B cell (primary cell): ENCODE measurements around the gene SAP30. TPM values are rescaled to one million over a fixed set of nuclear protein-coding genes. Genes with fewer than 3 reads are reported as not detected.
A peak's percentile ranks its signal among the peaks of the same experiment; 100 is the strongest.

Experiments
- ATAC-seq: fragments of 200-7000 bp; cut with Tn5 transposase; one replicate; pipeline ENCODE4 v1.10.0; 2021; ENCODE audit warnings: low read depth, mild to moderate bottlenecking, moderate number of reproducible peaks, moderate library complexity
- CTCF ChIA-PET: fragments of 350-600 bp; sonication (Branson Sonifier 250); formaldehyde crosslinking; loops from one replicate; lab custom pipeline; 2021; ENCODE audit warnings: antibody characterized with exemption, inconsistent platforms; lab: Charles Lee
- POLR2A ChIA-PET: fragments of 350-600 bp; sonication (Branson Sonifier 250); formaldehyde crosslinking; loops from one replicate; lab custom pipeline; 2021; ENCODE audit warnings: antibody characterized with exemption; lab: Charles Lee
- DNase-seq: peaks from one replicate; pipeline ENCODE4 v3.0.0; 2013
- H2AFZ ChIP-seq: 2 replicates; pipeline ENCODE4 v1.6.1; 2012; ENCODE audit warnings: mild to moderate bottlenecking, low read depth, low read length; ENCODE audit not compliant: insufficient read depth, poor library complexity, severe bottlenecking
- H3K27ac ChIP-seq, 2 donors: 1 replicate in 1 of 2; 2 replicates in 1 of 2; pipeline ENCODE4 v1.5.1; 2012 to 2013; ENCODE audit warnings: low read length in 2 of 2, mild to moderate bottlenecking in 2 of 2, moderate library complexity in 1 of 2
- H3K27me3 ChIP-seq, 4 experiments: fragments of 200-600 bp in 1 of 4; sonication (generic) in 1 of 4; replicated peaks in 1 of 4; 1 replicate in 2 of 4; 2 replicates in 2 of 4; pipeline versions ENCODE4 v1.6.1 to v1.7.0; 2013 to 2016; ENCODE audit warnings: low read length in 3 of 4, mild to moderate bottlenecking in 2 of 4, mixed read lengths in 1 of 4, moderate library complexity in 1 of 4; ENCODE audit not compliant: insufficient read depth in 4 of 4, control insufficient read depth in 3 of 4; ENCODE audit errors: control extremely low read depth in 1 of 4
- H3K36me3 ChIP-seq, 2 experiments: replicated peaks in 1 of 2; 1 replicate in 1 of 2; 2 replicates in 1 of 2; pipeline versions ENCODE4 v1.6.1 to v1.7.1; 2013; ENCODE audit warnings: low read length in 1 of 2; ENCODE audit not compliant: insufficient read depth in 2 of 2, control insufficient read depth in 1 of 2; ENCODE audit errors: control extremely low read depth in 1 of 2, extremely low read depth in 1 of 2
- H3K4me1 ChIP-seq, 2 donors: fragments of 200-600 bp in 1 of 2; sonication (generic) in 1 of 2; 1 replicate in 1 of 2; 2 replicates in 1 of 2; pipeline versions ENCODE4 v1.5.1 to v1.6.1; 2013 to 2017; ENCODE audit warnings: low read length in 2 of 2; ENCODE audit not compliant: control insufficient read depth in 2 of 2, insufficient read depth in 2 of 2
- H3K4me2 ChIP-seq: replicated peaks from 2 replicates; pipeline ENCODE3; 2012; ENCODE audit warnings: mild to moderate bottlenecking, low read depth, low read length; ENCODE audit not compliant: poor library complexity, severe bottlenecking
- H3K4me3 ChIP-seq, 5 experiments: fragments of 200-600 bp in 1 of 5; sonication (generic) in 1 of 5; 1 replicate in 3 of 5; 2 replicates in 2 of 5; pipeline versions ENCODE4 v1.5.1 to v1.7.0; 2011 to 2016; ENCODE audit warnings: low read length in 4 of 5, mild to moderate bottlenecking in 4 of 5, low read depth in 2 of 5, control low read depth in 1 of 5, moderate library complexity in 1 of 5; ENCODE audit not compliant: insufficient read depth in 1 of 5; ENCODE audit errors: control extremely low read depth in 1 of 5, extremely low read depth in 1 of 5
- H3K79me2 ChIP-seq: fragments of 200-600 bp; sonication (generic); one replicate; pipeline ENCODE4 v1.6.0; 2016; ENCODE audit warnings: low read length; ENCODE audit not compliant: control insufficient read depth, insufficient read depth
- H3K9ac ChIP-seq: fragments of 200-600 bp; sonication (generic); 2 replicates; pipeline ENCODE4 v1.6.1; 2017; ENCODE audit warnings: mild to moderate bottlenecking, low read length, moderate library complexity
- H3K9me3 ChIP-seq, 3 donors: one replicate each; pipeline versions ENCODE4 v1.6.1 to v1.7.1; 2013; ENCODE audit warnings: low read length in 2 of 3; ENCODE audit not compliant: control insufficient read depth in 2 of 3, insufficient read depth in 1 of 3; ENCODE audit errors: control extremely low read depth in 1 of 3
- H4K20me1 ChIP-seq: 2 replicates; pipeline ENCODE4 v1.6.0; 2012; ENCODE audit warnings: mild to moderate bottlenecking, low read length; ENCODE audit not compliant: insufficient read depth, control insufficient read depth, poor library complexity, severe bottlenecking
- H3K27ac Mint-ChIP-seq: one replicate; pipeline ENCODE4 v1.8.0; 2021; ENCODE audit warnings: mixed read lengths
- H3K27me3 Mint-ChIP-seq: one replicate; pipeline ENCODE4 v1.8.0; 2021; ENCODE audit warnings: mixed read lengths
- H3K4me1 Mint-ChIP-seq: one replicate; pipeline ENCODE4 v1.8.0; 2021; ENCODE audit warnings: mixed read lengths
- H3K4me3 Mint-ChIP-seq: one replicate; pipeline ENCODE4 v1.8.0; 2021; ENCODE audit warnings: mixed read lengths
- H3K9me3 Mint-ChIP-seq: one replicate; pipeline ENCODE4 v1.8.0; 2022; ENCODE audit warnings: mixed read lengths; ENCODE audit not compliant: insufficient read depth
- CTCF ChIP-seq: fragments of 200-600 bp; IDR thresholded peaks from one replicate; pipeline ENCODE4 v1.8.0; 2022; ENCODE audit warnings: antibody characterized with exemption, mild to moderate bottlenecking
- EZH2 ChIP-seq: IDR thresholded peaks from 2 replicates; pipeline ENCODE4 v1.6.1; 2012; ENCODE audit warnings: borderline replicate concordance, low read depth, mild to moderate bottlenecking, moderate library complexity, low read length; ENCODE audit not compliant: insufficient read depth, poor library complexity, severe bottlenecking
- WGBS: methylation state at CpG from one replicate; pipeline ENCODE4 v1.1.5; 2013; ENCODE audit warnings: missing lambda C conversion rate; ENCODE audit not compliant: insufficient coverage; 5-methylcytosine and 5-hydroxymethylcytosine counted together
- intact Hi-C: fragments of 100-400 bp; cut with micrococcal nuclease; formaldehyde crosslinking; loops from one replicate; pipeline ENCODE4 v1.10.0; 2022
- polyA plus RNA-seq: library from polyadenylated mRNA; depleted of rRNA; stranded (reverse); fragments of >200 nt; gene quantifications from 2 replicates; pipeline ENCODE4 v1.2.3, GENCODE V29; 2012
- total RNA-seq, 2 donors: library from RNA; stranded (reverse); fragments of 120-200 nt in 1 of 2; gene quantifications; 1 replicate in 1 of 2; 2 replicates in 1 of 2; pipeline versions ENCODE4 v1.2.3 to v1.2.4, GENCODE V29; 2013 to 2022

The SAP30 gene
- total and polyA plus RNA-seq, 2 donors (not counting 1 experiment from before 2014, with no cell fraction given), result 2.5 to 3.5 TPM

- WGBS, result no CpG with 5 or more reads among the region's 2 CpGs
- ChIA-PET CTCF (interaction anchor here (1.0 to 6.2 kb wide), 4 partner anchors 10 to 88 kb away, joined by 3 to 39 read pairs (median 6); no protein-coding TSS in a partner anchor), POLR2A (interaction anchor here (6.3 kb wide), 1 partner anchor 40 kb away, joined by 134 read pairs; the partner anchor contains the start of gene SAP30)
- ATAC-seq (no peak), DNase-seq (no peak)
- H3K27ac Mint-ChIP-seq, result no peak overlapping the region
- H3K4me1 Mint-ChIP-seq, result peaks cover 29% of the 10 kb centered on the region
- no peak for TF ChIP-seq EZH2
- TF ChIP-seq CTCF, result no peak
- Histone ChIP-seq H3K4me1 (peaks cover 16 to 18% of the 10 kb centered on the region in 2 donors), H4K20me1 (no peaks in the 10 kb centered on the region), H3K36me3 (peaks cover 0 to 3% of the 10 kb centered on the region in 2 experiments), H3K9me3 (no peaks in the 10 kb centered on the region), H3K9ac (no peak overlapping the region), H3K79me2 (no peaks in the 10 kb centered on the region), H2AFZ (no peak overlapping the region), H3K27ac (no peak overlapping the region), H3K4me2 (no peak overlapping the region), H3K4me3 (no peak overlapping the region), H3K27me3 (no peaks in the 10 kb centered on the region)
- H3K4me3 Mint-ChIP-seq, result no peak overlapping the region
- H3K27me3 Mint-ChIP-seq, result no peaks in the 10 kb centered on the region
- H3K9me3 Mint-ChIP-seq, result no peaks in the 10 kb centered on the region
- intact Hi-C loops, result loop anchor here (5.0 kb wide), 1 partner anchor 177 kb away; no protein-coding TSS in a partner anchor
Measured at GRCh38 chr4:173330590-173330989, 40.2 kb upstream of the SAP30 start.

GRCh38 chr4:173332021-173332487 is 38.7 kb upstream of the SAP30 start:
- no peak for DNase-seq
- Histone ChIP-seq H3K27me3 (no peaks in the 10 kb centered on the region), H3K27ac (no peak overlapping the region), H3K9ac (peak overlapping the region; percentile 86), H3K4me3 (peak overlapping the region in 2 of 5 experiments; percentile 74), H3K4me1 (peaks cover 16 to 18% of the 10 kb centered on the region in 2 donors), H3K9me3 (no peaks in the 10 kb centered on the region), H2AFZ (no peak overlapping the region), H4K20me1 (no peaks in the 10 kb centered on the region), H3K79me2 (no peaks in the 10 kb centered on the region), H3K4me2 (peak overlapping the region; percentile 73), H3K36me3 (peaks cover 0 to 3% of the 10 kb centered on the region in 2 experiments)
- no peak overlapping the region for H3K4me3 Mint-ChIP-seq
- H3K4me1 Mint-ChIP-seq, result peaks cover 30% of the 10 kb centered on the region
- no peak for TF ChIP-seq EZH2
- no peak for TF ChIP-seq CTCF
- peak overlapping the region; percentile 2 for H3K27ac Mint-ChIP-seq
- POLR2A ChIA-PET, result interaction anchor here (6.3 kb wide), 1 partner anchor 39 kb away, joined by 134 read pairs; the partner anchor contains the start of gene SAP30
- 40% methylated on average over 5 of the region's 6 CpGs for WGBS
- CTCF ChIA-PET, result interaction anchor here (1.1 to 6.2 kb wide), 4 partner anchors 12 to 86 kb away, joined by 3 to 39 read pairs (median 8); no protein-coding TSS in a partner anchor
- intact Hi-C loops, result loop anchor here (5.0 kb wide), 1 partner anchor 175 kb away; no protein-coding TSS in a partner anchor
- H3K27me3 Mint-ChIP-seq, result no peaks in the 10 kb centered on the region
- no peaks in the 10 kb centered on the region for H3K9me3 Mint-ChIP-seq
- no peak for ATAC-seq
